WTC11 (cell line): ENCODE results near the gene SORCS2. TPM values are rescaled to one million over a fixed set of nuclear protein-coding genes. Genes with fewer than 3 reads are reported as not detected.

Experiments
- ATAC-seq: fragments of 200-7000 bp; cut with Tn5 transposase; 2 replicates; pipeline ENCODE4 v1.10.0; 2021; ENCODE audit warnings: mild to moderate bottlenecking, moderate library complexity
- CTCF ChIA-PET: fragments of 300-600 bp; sonication (Branson Sonifier 250); formaldehyde crosslinking; loops from one replicate; lab custom pipeline; 2021; ENCODE audit warnings: antibody characterized with exemption; lab: Charles Lee
- POLR2A ChIA-PET: fragments of 350-600 bp; sonication (Branson Sonifier 250); formaldehyde crosslinking; loops from one replicate; lab custom pipeline; 2021; ENCODE audit warnings: antibody characterized with exemption; lab: Charles Lee
- DNase-seq: peaks from one replicate; pipeline ENCODE4 v3.0.0; 2021; ENCODE audit warnings: low spot score
- H3K27ac Mint-ChIP-seq: 2 replicates; pipeline ENCODE4 v1.8.0; 2021; ENCODE audit warnings: mixed read lengths
- H3K27me3 Mint-ChIP-seq: 2 replicates; pipeline ENCODE4 v1.8.0; 2021; ENCODE audit warnings: low read depth, mild to moderate bottlenecking, moderate library complexity, mixed read lengths
- H3K36me3 Mint-ChIP-seq: 2 replicates; pipeline ENCODE4 v1.8.0; 2021; ENCODE audit warnings: mixed read lengths
- H3K4me1 Mint-ChIP-seq: 2 replicates; pipeline ENCODE4 v1.8.0; 2022; ENCODE audit warnings: mixed read lengths
- H3K4me3 Mint-ChIP-seq: 2 replicates; pipeline ENCODE4 v1.8.0; 2021; ENCODE audit warnings: mild to moderate bottlenecking, moderate library complexity, mixed read lengths
- H3K9me3 Mint-ChIP-seq: 2 replicates; pipeline ENCODE4 v1.8.0; 2021; ENCODE audit warnings: mixed read lengths
- CREM ChIP-seq: sonication (generic); formaldehyde crosslinking; IDR thresholded peaks from 2 replicates; pipeline ENCODE4 v1.8.1; 2022; ENCODE audit warnings: mild to moderate bottlenecking, missing genetic modification reagents, moderate library complexity
- CTCF ChIP-seq: fragments of 200-600 bp; IDR thresholded peaks from 2 replicates; pipeline ENCODE4 v1.8.0; 2022; ENCODE audit warnings: antibody characterized with exemption
- E2F5 ChIP-seq: sonication (generic); formaldehyde crosslinking; IDR thresholded peaks from 2 replicates; pipeline ENCODE4 v1.8.1; 2022; ENCODE audit warnings: mild to moderate bottlenecking, moderate library complexity, missing genetic modification reagents
- MLX ChIP-seq: sonication (generic); formaldehyde crosslinking; IDR thresholded peaks from 2 replicates; pipeline ENCODE4 v1.8.1; 2023; ENCODE audit warnings: mild to moderate bottlenecking, missing genetic modification reagents, moderate library complexity
- MXD4 ChIP-seq: fragments of 250-450 bp; sonication (Bioruptor Pico); IDR thresholded peaks from 2 replicates; pipeline ENCODE4 v1.8.0; 2021; ENCODE audit warnings: mild to moderate bottlenecking, moderate library complexity, borderline replicate concordance
- MYBL2 ChIP-seq: sonication (generic); formaldehyde crosslinking; IDR thresholded peaks from 2 replicates; pipeline ENCODE4 v1.8.1; 2023; ENCODE audit warnings: mild to moderate bottlenecking, moderate library complexity, missing genetic modification reagents
- NFYB ChIP-seq: sonication (generic); formaldehyde crosslinking; conservative IDR thresholded peaks from 2 replicates; pipeline ENCODE4 v1.8.0; 2022; ENCODE audit warnings: low read depth, missing genetic modification reagents
- NR3C1 ChIP-seq: sonication (generic); formaldehyde crosslinking; conservative IDR thresholded peaks from 2 replicates; pipeline ENCODE4 v1.8.1; 2023; ENCODE audit warnings: low read depth, mild to moderate bottlenecking, missing genetic modification reagents
- PRRX2 ChIP-seq: fragments of 250-450 bp; sonication (Bioruptor Pico); IDR thresholded peaks from 2 replicates; pipeline ENCODE4 v1.8.0; 2021; ENCODE audit warnings: mild to moderate bottlenecking
- SMAD3 ChIP-seq: sonication (generic); formaldehyde crosslinking; IDR thresholded peaks from 2 replicates; pipeline ENCODE4 v1.8.0; 2022; ENCODE audit warnings: missing genetic modification reagents, mild to moderate bottlenecking, borderline replicate concordance
- TEAD4 ChIP-seq: sonication (generic); formaldehyde crosslinking; IDR thresholded peaks from 2 replicates; pipeline ENCODE4 v1.8.0; 2022; ENCODE audit warnings: mild to moderate bottlenecking, missing genetic modification reagents
- ZBTB21 ChIP-seq: sonication (generic); formaldehyde crosslinking; IDR thresholded peaks from 2 replicates; pipeline ENCODE4 v1.8.1; 2023; ENCODE audit warnings: mild to moderate bottlenecking, missing genetic modification reagents, borderline replicate concordance
- ZMAT4 ChIP-seq: fragments of 250-450 bp; sonication (Bioruptor Pico); IDR thresholded peaks from 2 replicates; pipeline ENCODE4 v1.9.0; 2021; ENCODE audit warnings: mild to moderate bottlenecking
- ZNF219 ChIP-seq: sonication (generic); formaldehyde crosslinking; IDR thresholded peaks from 2 replicates; pipeline ENCODE4 v1.8.0; 2023; ENCODE audit warnings: missing genetic modification reagents, mild to moderate bottlenecking, borderline replicate concordance
- ZNF263 ChIP-seq: sonication (generic); formaldehyde crosslinking; IDR thresholded peaks from 2 replicates; pipeline ENCODE4 v1.8.1; 2022; ENCODE audit warnings: low read depth, mild to moderate bottlenecking, moderate library complexity, missing genetic modification reagents
- total RNA-seq: library from RNA; stranded (reverse); gene quantifications from 3 replicates; pipeline ENCODE4 v1.2.3, GENCODE V29; 2021
- TF ChIP-seq, protein P1 (sequence below): sonication (generic); formaldehyde crosslinking; IDR thresholded peaks from 2 replicates; pipeline ENCODE4 v1.8.0; 2022; ENCODE audit warnings: mild to moderate bottlenecking, missing genetic modification reagents
- TF ChIP-seq, protein P2 (sequence below): sonication (generic); formaldehyde crosslinking; IDR thresholded peaks from 2 replicates; pipeline ENCODE4 v1.8.0; 2023; ENCODE audit warnings: missing genetic modification reagents

Gene SORCS2
- total RNA-seq, 1 experiment from 2014 or later, result 6.6 TPM

DNA sequence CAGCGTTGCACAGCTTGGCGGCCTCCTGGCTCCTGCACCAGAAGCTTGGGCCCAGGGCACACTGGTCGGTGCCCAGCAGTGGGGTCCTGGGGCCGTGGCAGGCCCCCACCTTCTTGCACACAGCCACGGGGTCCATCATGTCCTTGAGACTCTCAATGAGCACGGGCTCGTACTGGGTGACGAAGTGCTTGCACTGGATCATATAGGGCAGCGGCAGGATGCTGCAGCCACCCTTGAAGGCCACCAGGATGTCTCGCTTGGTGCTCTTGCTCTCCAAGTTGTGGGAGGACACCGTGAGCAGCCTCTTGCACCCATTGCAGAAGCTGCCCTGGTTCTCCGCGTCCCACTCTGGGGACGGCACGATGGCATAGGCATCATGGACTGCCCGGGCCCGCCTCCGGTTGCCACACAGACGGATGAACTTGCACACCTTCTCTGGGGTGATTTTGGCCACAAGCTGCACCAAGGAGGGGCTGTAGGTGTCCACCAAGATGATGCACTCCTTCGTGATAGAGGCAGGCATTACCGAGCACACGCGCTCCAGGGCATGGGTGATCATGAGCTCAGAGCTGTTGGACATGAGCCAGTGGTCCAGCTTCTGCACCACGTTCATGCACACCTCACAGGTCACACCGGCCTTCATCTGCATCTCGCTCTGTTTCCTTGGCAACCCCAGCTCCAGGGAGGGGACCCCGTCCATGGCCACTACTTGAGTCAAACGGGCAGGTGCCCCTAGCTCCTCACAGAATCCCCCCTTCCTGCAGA is 241.2 kb downstream of the SORCS2 start:
- no peak overlapping the region for H3K4me3 Mint-ChIP-seq
- no peak overlapping the region for H3K27ac Mint-ChIP-seq
- H3K9me3 Mint-ChIP-seq, result peaks cover 2% of the 10 kb centered on the region
- CTCF ChIA-PET, result interaction anchor here (0.6 to 0.9 kb wide), 3 partner anchors 19 to 98 kb away, joined by 3 to 4 read pairs (median 3); no protein-coding TSS in a partner anchor
- DNase-seq, result no peak
- POLR2A ChIA-PET, result no interaction called here
- H3K27me3 Mint-ChIP-seq, result peaks cover 2% of the 10 kb centered on the region; the same call in 1 of the 2 replicates
- TF ChIP-seq MXD4 (CRISPR knock-in tag) (no peak), NFYB (CRISPR knock-in tag) (no peak), CREM (no peak), CTCF (no peak), ZNF219 (CRISPR knock-in tag) (no peak)
- peaks cover 31% of the 10 kb centered on the region for H3K4me1 Mint-ChIP-seq
- no peak for ATAC-seq
- H3K36me3 Mint-ChIP-seq, result no peaks in the 10 kb centered on the region

DNA sequence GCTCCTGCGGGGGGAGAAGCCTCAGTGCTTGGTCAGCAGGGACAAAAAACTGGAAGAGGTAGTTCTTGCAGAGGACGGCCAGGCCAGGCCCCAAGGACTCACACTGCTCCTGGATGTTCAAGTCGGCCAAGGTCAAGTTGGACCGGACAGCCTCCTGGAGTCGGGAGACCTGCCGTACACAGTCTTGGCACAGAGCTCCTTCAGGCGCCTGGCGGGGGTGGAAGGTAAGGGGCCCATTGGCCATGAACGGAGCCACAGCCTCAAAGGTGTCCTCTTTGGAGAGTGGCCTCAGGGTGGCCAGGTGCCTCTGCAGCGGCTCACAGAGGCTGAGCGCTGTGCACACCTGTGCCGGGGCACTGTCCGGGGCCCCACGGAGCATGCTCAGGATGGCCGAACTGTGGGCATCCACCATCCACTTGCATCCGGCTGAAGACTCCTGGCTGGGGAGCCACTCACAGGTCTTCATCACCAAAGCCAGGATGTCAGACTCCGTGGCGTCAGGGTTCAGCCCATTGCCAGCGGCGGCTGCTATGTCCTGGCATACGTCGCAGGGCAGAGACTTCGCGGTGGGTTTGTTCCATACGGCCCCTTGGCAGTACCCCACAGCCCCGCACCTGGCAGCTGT is 241.9 kb downstream of the SORCS2 start:
- H3K4me1 Mint-ChIP-seq, result peaks cover 24% of the 10 kb centered on the region
- TF ChIP-seq ZNF263 (CRISPR knock-in tag), result no peak
- TF ChIP-seq, all 79 proteins: peak for 0
- Mint-ChIP-seq H3K9me3 (peaks cover 9% of the 10 kb centered on the region), H3K4me3 (no peak overlapping the region), H3K27ac (no peak overlapping the region), H3K27me3 (peaks cover 2% of the 10 kb centered on the region), H3K36me3 (peaks cover 2% of the 10 kb centered on the region; the same call in 1 of the 2 replicates)
- ChIA-PET CTCF (interaction anchor here (0.7 to 1.1 kb wide), 3 partner anchors 20 to 333 kb away, joined by 3 to 4 read pairs (median 3); no protein-coding TSS in a partner anchor), POLR2A (no interaction called here)
- no peak for ATAC-seq
- DNase-seq, result no peak

DNA sequence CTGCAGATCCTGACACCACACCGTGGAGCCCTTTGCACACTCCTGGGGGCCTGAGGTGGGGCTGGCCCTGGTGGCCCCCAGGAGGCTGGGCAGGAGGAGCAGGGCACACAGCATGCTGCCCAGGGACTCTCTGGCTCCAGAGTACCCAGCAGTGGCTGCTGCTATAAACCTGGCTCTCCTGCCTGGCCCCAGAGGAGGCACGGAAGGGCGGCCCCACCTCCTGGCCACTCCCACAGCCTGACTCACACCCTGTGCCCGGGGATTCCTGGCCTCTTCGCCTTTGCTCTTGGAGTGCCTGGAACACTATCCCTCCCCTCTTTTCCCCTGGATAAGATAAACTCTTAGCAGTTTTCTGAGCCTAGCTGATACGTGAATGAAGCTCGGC is 242.4 kb downstream of the SORCS2 start, which contains the start of gene PSAPL1:
Gene PSAPL1 (minus strand): TSS at position 165 of the 385 bp plus-strand sequence. CDS start 51 bp downstream, at position 114.
- peaks cover 21% of the 10 kb centered on the region for H3K4me1 Mint-ChIP-seq
- H3K4me3 Mint-ChIP-seq, result no peak within 1 kb of the TSS
- CTCF ChIA-PET, result interaction anchor here (1.1 kb wide), 1 partner anchor 333 kb away, joined by 4 read pairs; no protein-coding TSS in a partner anchor
- peaks cover 7% of the 10 kb centered on the region for H3K27me3 Mint-ChIP-seq
- H3K9me3 Mint-ChIP-seq, result peaks cover 14% of the 10 kb centered on the region
- no peak within 1 kb of the TSS for H3K27ac Mint-ChIP-seq
- TF ChIP-seq TEAD4 (CRISPR knock-in tag), result no peak
- TF ChIP-seq, all 79 proteins: peak for 0
- POLR2A ChIA-PET, result no interaction called here
- ATAC-seq, result peak; percentile 76
- H3K36me3 Mint-ChIP-seq, result peaks cover 7% of the 10 kb centered on the region; the same call in 1 of the 2 replicates
- DNase-seq, result peak; percentile 43

DNA sequence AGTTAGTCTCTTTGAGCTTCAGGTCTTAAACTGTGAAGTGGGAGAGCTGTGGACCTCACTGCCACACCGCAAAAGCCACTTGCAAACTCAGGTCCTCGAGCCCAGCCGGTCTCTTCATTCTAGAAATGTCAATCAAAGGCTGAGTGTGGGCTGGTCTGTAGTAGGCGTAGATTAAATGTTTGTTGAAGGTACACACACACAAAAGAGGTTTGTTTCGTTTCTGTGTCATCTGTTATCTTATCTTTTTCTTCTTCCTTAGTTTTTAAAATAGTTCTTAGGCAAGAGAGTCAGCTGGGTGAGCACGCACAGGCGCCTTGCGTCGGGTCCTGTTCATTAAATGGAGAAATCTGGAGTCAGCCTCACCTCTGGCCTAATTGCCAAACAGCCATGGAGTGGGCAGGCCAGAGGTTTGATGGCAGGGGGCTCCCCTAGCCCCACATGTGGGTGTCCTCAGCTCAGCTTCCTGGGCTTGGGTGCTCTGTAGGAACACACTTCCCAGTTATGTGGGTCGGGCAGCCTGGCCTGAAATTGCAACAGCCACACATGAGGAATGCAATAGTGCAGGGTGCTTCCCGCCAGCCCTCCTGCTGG is 243.2 kb downstream of the SORCS2 start:
- ChIA-PET CTCF (interaction anchor here (0.7 to 1.1 kb wide), 2 partner anchors 334 to 369 kb away, joined by 3 to 4 read pairs; no protein-coding TSS in a partner anchor), POLR2A (no interaction called here)
- H3K4me3 Mint-ChIP-seq, result no peak overlapping the region
- peaks cover 9% of the 10 kb centered on the region for H3K27me3 Mint-ChIP-seq
- peaks cover 17% of the 10 kb centered on the region for H3K4me1 Mint-ChIP-seq
- ATAC-seq (no peak), DNase-seq (no peak)
- peaks cover 15% of the 10 kb centered on the region for H3K9me3 Mint-ChIP-seq
- H3K36me3 Mint-ChIP-seq, result peaks cover 7% of the 10 kb centered on the region; the same call in 1 of the 2 replicates
- H3K27ac Mint-ChIP-seq, result no peak overlapping the region
- no peak for TF ChIP-seq SMAD3 (CRISPR knock-in tag)
- no peak for TF ChIP-seq E2F5
- TF ChIP-seq, protein P1, sequence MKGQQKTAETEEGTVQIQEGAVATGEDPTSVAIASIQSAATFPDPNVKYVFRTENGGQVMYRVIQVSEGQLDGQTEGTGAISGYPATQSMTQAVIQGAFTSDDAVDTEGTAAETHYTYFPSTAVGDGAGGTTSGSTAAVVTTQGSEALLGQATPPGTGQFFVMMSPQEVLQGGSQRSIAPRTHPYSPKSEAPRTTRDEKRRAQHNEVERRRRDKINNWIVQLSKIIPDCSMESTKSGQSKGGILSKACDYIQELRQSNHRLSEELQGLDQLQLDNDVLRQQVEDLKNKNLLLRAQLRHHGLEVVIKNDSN, result no peak
- TF ChIP-seq PRRX2 (CRISPR knock-in tag), result no peak
- TF ChIP-seq MLX (CRISPR knock-in tag), result no peak
- no peak for TF ChIP-seq NR3C1 (CRISPR knock-in tag)
- TF ChIP-seq, protein P2, sequence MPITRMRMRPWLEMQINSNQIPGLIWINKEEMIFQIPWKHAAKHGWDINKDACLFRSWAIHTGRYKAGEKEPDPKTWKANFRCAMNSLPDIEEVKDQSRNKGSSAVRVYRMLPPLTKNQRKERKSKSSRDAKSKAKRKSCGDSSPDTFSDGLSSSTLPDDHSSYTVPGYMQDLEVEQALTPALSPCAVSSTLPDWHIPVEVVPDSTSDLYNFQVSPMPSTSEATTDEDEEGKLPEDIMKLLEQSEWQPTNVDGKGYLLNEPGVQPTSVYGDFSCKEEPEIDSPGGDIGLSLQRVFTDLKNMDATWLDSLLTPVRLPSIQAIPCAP (CRISPR knock-in tag), result no peak
- TF ChIP-seq ZMAT4, result no peak
- no peak for TF ChIP-seq MYBL2 (CRISPR knock-in tag)
- no peak for TF ChIP-seq ZBTB21 (CRISPR knock-in tag)
- no peak for TF ChIP-seq CREM
